Fibroblast of lung (primary cell): ENCODE results near the gene SLC41A1. TPM values are rescaled to one million over a fixed set of nuclear protein-coding genes. Genes with fewer than 3 reads are reported as not detected.

Experiments used
- DNase-seq, 2 donors: peaks; one replicate each; pipeline versions ENCODE4 v3.0.0 to v3.0.0-alpha.2; 2010; ENCODE audit warnings: low read depth in 2 of 2
- H2AFZ ChIP-seq: 2 replicates; pipeline ENCODE4 v1.5.1; 2012; ENCODE audit warnings: low read length, control low read depth, inconsistent platforms
- H3K27ac ChIP-seq: 2 replicates; pipeline ENCODE4 v1.5.1; 2011; ENCODE audit warnings: low read length, control low read depth; ENCODE audit not compliant: insufficient read depth
- H3K27me3 ChIP-seq: 2 replicates; pipeline ENCODE4 v1.5.1; 2011; ENCODE audit warnings: mild to moderate bottlenecking, low read length; ENCODE audit not compliant: control insufficient read depth, insufficient read depth
- H3K36me3 ChIP-seq: 2 replicates; pipeline ENCODE4 v1.5.1; 2011; ENCODE audit warnings: low read length; ENCODE audit not compliant: control insufficient read depth, insufficient read depth
- H3K4me1 ChIP-seq: 2 replicates; pipeline ENCODE4 v1.5.1; 2011; ENCODE audit warnings: low read length; ENCODE audit not compliant: control insufficient read depth, insufficient read depth; ENCODE audit errors: extremely low read depth
- H3K4me2 ChIP-seq: 2 replicates; pipeline ENCODE4 v1.5.1; 2011; ENCODE audit warnings: low read length, control low read depth; ENCODE audit not compliant: insufficient read depth; ENCODE audit errors: extremely low read depth
- H3K4me3 ChIP-seq, 4 experiments: fragments of 200-600 bp in 1 of 4; sonication (generic) in 1 of 4; replicated peaks in 1 of 4; 2 replicates each; pipeline ENCODE4 v1.5.1; 2011 to 2016; ENCODE audit warnings: low read length in 4 of 4, low read depth in 3 of 4, mild to moderate bottlenecking in 3 of 4, control low read depth in 2 of 4, inconsistent platforms in 1 of 4, mixed read lengths in 1 of 4; ENCODE audit not compliant: insufficient read depth in 1 of 4; ENCODE audit errors: control extremely low read depth in 1 of 4
- H3K79me2 ChIP-seq: 2 replicates; pipeline ENCODE4 v1.5.1; 2012; ENCODE audit warnings: mild to moderate bottlenecking, low read length, inconsistent platforms; ENCODE audit not compliant: control insufficient read depth, insufficient read depth
- H3K9ac ChIP-seq: 2 replicates; pipeline ENCODE4 v1.5.1; 2011; ENCODE audit warnings: mild to moderate bottlenecking, low read length, control low read depth; ENCODE audit not compliant: insufficient read depth
- H3K9me3 ChIP-seq: 2 replicates; pipeline ENCODE4 v1.5.1; 2012; ENCODE audit warnings: low read depth, low read length; ENCODE audit not compliant: control insufficient read depth, insufficient read depth
- H4K20me1 ChIP-seq: 2 replicates; pipeline ENCODE4 v1.5.1; 2011; ENCODE audit warnings: low read length; ENCODE audit not compliant: control insufficient read depth, insufficient read depth; ENCODE audit errors: extremely low read depth
- CTCF ChIP-seq, 2 donors: IDR thresholded peaks in 1 of 2; conservative IDR thresholded peaks in 1 of 2; 1 replicate in 1 of 2; 2 replicates in 1 of 2; pipeline ENCODE4 v1.5.1; 2011 to 2012; ENCODE audit warnings: low read length in 2 of 2, control low read depth in 1 of 2, inconsistent platforms in 1 of 2, low read depth in 1 of 2, mild to moderate bottlenecking in 1 of 2
- EZH2 ChIP-seq: IDR thresholded peaks from 2 replicates; pipeline ENCODE4 v1.5.1; 2012; ENCODE audit warnings: low read length, control low read depth, mild to moderate bottlenecking; ENCODE audit errors: missing control alignments
- polyA plus RNA-seq, 2 donors: library from polyadenylated mRNA; depleted of rRNA in 1 of 2; stranded (reverse) in 1 of 2; unstranded in 1 of 2; fragments of >200 nt; gene quantifications; 2 replicates each; pipeline ENCODE4 v1.2.1, GENCODE V29; 2011 to 2012; ENCODE audit warnings: missing spikeins in 1 of 2
- total RNA-seq: library from RNA; depleted of rRNA; stranded (reverse); fragments of >200 nt; gene quantifications from 2 replicates; pipeline ENCODE4 v1.2.1, GENCODE V29; 2014

Gene SLC41A1
- total and polyA plus RNA-seq, 2 donors (not counting 1 experiment from before 2014, with no cell fraction given), result 24.6 to 28.9 TPM

DNA sequence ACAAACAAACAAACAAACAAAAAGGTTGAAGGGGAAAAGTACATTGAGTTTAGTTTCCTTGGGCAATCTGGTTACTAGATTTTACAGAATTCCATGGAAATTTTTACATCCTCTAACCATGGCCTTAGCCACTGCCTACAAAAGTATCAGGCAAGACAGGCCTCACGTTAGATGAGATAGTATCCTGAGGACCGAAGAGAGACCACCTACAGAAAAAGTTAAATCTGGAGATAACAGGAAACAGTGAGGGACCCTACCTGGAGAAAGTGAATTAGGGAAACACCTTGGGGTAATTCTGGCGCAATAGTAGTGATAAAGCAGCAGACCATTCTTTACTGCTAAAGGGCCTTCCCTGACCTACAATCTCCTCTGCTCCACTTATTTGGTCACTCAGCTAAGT is 46.4 kb downstream of the SLC41A1 start:
- Histone ChIP-seq H3K9me3 (no peaks in the 10 kb centered on the region), H3K4me1 (peaks cover 8% of the 10 kb centered on the region), H3K9ac (no peak overlapping the region), H3K36me3 (no peaks in the 10 kb centered on the region), H3K4me2 (no peak overlapping the region), H3K4me3 (no peak overlapping the region), H2AFZ (no peak overlapping the region), H4K20me1 (no peaks in the 10 kb centered on the region), H3K27ac (no peak overlapping the region), H3K27me3 (no peaks in the 10 kb centered on the region), H3K79me2 (no peaks in the 10 kb centered on the region)
- no peak for DNase-seq
- TF ChIP-seq EZH2, result no peak
- no peak for TF ChIP-seq CTCF (conservative IDR thresholded peaks at IDR 0.05 in 1 of 2, IDR thresholded peaks at IDR 0.05 in 1 of 2; ENCODE audit: low read depth in 1 of 2, low read length in 2 of 2)

- no peak overlapping the region for H3K4me2 ChIP-seq
- no peaks in the 10 kb centered on the region for H4K20me1 ChIP-seq
- H3K36me3 ChIP-seq, result no peaks in the 10 kb centered on the region
- H3K79me2 ChIP-seq, result no peaks in the 10 kb centered on the region
- DNase-seq, result peak in 1 of 2 donors; percentile 54
- no peak overlapping the region for H3K27ac ChIP-seq
- H2AFZ ChIP-seq, result no peak overlapping the region
- no peaks in the 10 kb centered on the region for H3K27me3 ChIP-seq
- TF ChIP-seq CTCF (conservative IDR thresholded peaks at IDR 0.05 in 1 of 2, IDR thresholded peaks at IDR 0.05 in 1 of 2; ENCODE audit: low read depth in 1 of 2, low read length in 2 of 2) (no peak), EZH2 (no peak)
- H3K4me3 ChIP-seq, result no peak overlapping the region
- H3K9me3 ChIP-seq, result no peaks in the 10 kb centered on the region
- peaks cover 8% of the 10 kb centered on the region for H3K4me1 ChIP-seq
- no peak overlapping the region for H3K9ac ChIP-seq
Measured at GRCh38 chr1:205766038-205766437, 47.0 kb downstream of the SLC41A1 start.

DNA sequence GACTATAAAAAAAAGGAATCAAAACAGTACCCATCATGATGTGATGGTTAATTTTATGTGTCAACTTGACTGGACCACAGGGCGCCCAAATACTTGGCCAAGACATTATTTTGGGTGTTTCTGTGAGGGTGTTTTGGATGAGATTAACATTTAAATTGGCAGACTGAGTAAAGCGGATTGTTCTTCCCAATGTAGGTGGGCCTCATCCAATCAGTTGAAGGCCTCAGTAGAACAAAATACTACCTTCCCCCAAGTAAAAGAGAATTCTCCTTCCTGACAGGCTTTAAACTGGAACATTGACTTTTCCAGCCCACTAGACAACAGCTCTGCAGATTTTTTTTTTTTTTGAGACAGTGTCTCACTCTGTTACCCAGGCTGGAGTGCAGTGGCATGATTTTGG is 48.4 kb downstream of the SLC41A1 start:
- no peak for DNase-seq
- Histone ChIP-seq H3K4me3 (no peak overlapping the region), H2AFZ (no peak overlapping the region), H3K27ac (no peak overlapping the region), H3K4me2 (no peak overlapping the region), H4K20me1 (no peaks in the 10 kb centered on the region), H3K9ac (no peak overlapping the region), H3K4me1 (peaks cover 6% of the 10 kb centered on the region), H3K27me3 (no peaks in the 10 kb centered on the region), H3K9me3 (no peaks in the 10 kb centered on the region), H3K36me3 (no peaks in the 10 kb centered on the region), H3K79me2 (no peaks in the 10 kb centered on the region)
- no peak for TF ChIP-seq CTCF (conservative IDR thresholded peaks at IDR 0.05 in 1 of 2, IDR thresholded peaks at IDR 0.05 in 1 of 2; ENCODE audit: low read depth in 1 of 2, low read length in 2 of 2)
- TF ChIP-seq EZH2, result no peak
